SU-DHL-6 (cell line): ENCODE data around the gene LRIG1.

Experiments used
- H2AFZ ChIP-seq: fragments of 200-600 bp; sonication (generic); 2 replicates; pipeline ENCODE4 v1.6.1; 2014; ENCODE audit warnings: low read depth, mild to moderate bottlenecking, moderate library complexity, mixed read lengths, antibody characterized with exemption, low read length; ENCODE audit not compliant: severe bottlenecking
- H3F3A ChIP-seq: fragments of 200-600 bp; shearing (Covaris generic); 2 replicates; pipeline ENCODE4 v1.6.0; 2016; ENCODE audit warnings: antibody characterized with exemption, mild to moderate bottlenecking; ENCODE audit not compliant: insufficient read depth
- H3K27ac ChIP-seq: fragments of 200-600 bp; sonication (generic); 2 replicates; pipeline ENCODE4 v1.5.1; 2016; ENCODE audit warnings: low read depth, mild to moderate bottlenecking, low read length, moderate library complexity, mixed read lengths
- H3K27me3 ChIP-seq: fragments of 200-600 bp; sonication (generic), shearing (Covaris generic); 2 replicates; pipeline ENCODE4 v1.6.0; 2014; ENCODE audit warnings: mild to moderate bottlenecking, low read length
- H3K36me3 ChIP-seq: fragments of 200-600 bp; sonication (generic); 2 replicates; pipeline ENCODE4 v1.6.1; 2014; ENCODE audit warnings: mild to moderate bottlenecking, low read length, mixed read lengths
- H3K4me2 ChIP-seq: fragments of 300-600, 200-600 bp; shearing (Covaris generic), sonication (generic); 2 replicates; pipeline ENCODE4 v1.6.0; 2014; ENCODE audit warnings: low read length, low read depth, mild to moderate bottlenecking; ENCODE audit not compliant: poor library complexity, severe bottlenecking
- H3K4me3 ChIP-seq: fragments of 200-600 bp; sonication (generic); 2 replicates; pipeline ENCODE4 v1.5.1; 2014; ENCODE audit warnings: antibody characterized with exemption, low read length, mild to moderate bottlenecking, mixed read lengths; ENCODE audit not compliant: insufficient read depth, poor library complexity, severe bottlenecking
- H3K79me2 ChIP-seq: fragments of 200-600 bp; sonication (generic); 2 replicates; pipeline ENCODE4 v1.6.1; 2014; ENCODE audit warnings: mild to moderate bottlenecking, low read length, moderate library complexity; ENCODE audit not compliant: insufficient read depth
- H3K9ac ChIP-seq: fragments of 200-600 bp; sonication (generic); 2 replicates; pipeline ENCODE4 v1.7.0; 2014; ENCODE audit warnings: mild to moderate bottlenecking, low read length
- H3K9me2 ChIP-seq: fragments of 200-600 bp; sonication (generic); replicated peaks from 2 replicates; pipeline ENCODE4 v1.6.1; 2014; ENCODE audit warnings: low read length; ENCODE audit not compliant: insufficient read depth
- H3K9me3 ChIP-seq: fragments of 200-600 bp; sonication (generic); 2 replicates; pipeline ENCODE4 v1.6.1; 2014; ENCODE audit warnings: low read length, mixed read lengths; ENCODE audit not compliant: insufficient read depth
- H4K20me1 ChIP-seq: fragments of 200-600 bp; sonication (generic); 2 replicates; pipeline ENCODE4 v1.6.1; 2014; ENCODE audit warnings: low read depth, mild to moderate bottlenecking, antibody characterized with exemption, low read length, moderate library complexity, mixed read lengths
- CTCF ChIP-seq: fragments of 200-600 bp; sonication (generic); IDR thresholded peaks from one replicate; pipeline ENCODE4 v1.5.1; 2017; ENCODE audit warnings: antibody characterized with exemption, mild to moderate bottlenecking, low read length, moderate library complexity; ENCODE audit not compliant: insufficient read depth, poor library complexity, severe bottlenecking
- EZH2phosphoT487 ChIP-seq: fragments of 200-600 bp; sonication (generic), shearing (Covaris generic); conservative IDR thresholded peaks from 2 replicates; pipeline ENCODE4 v1.6.1; 2018; ENCODE audit warnings: mild to moderate bottlenecking, antibody characterized with exemption, low read length, moderate library complexity, mixed read lengths

The LRIG1 gene

GRCh38 chr3:66542153-66542552 is 41.3 kb upstream of the LRIG1 start:
- no peak for TF ChIP-seq EZH2phosphoT487
- TF ChIP-seq CTCF: no peak
- H3K36me3 ChIP-seq: no peaks in the 10 kb centered on the region
- H3K9me2 ChIP-seq: no peaks in the 10 kb centered on the region
- no peaks in the 10 kb centered on the region for H3K27me3 ChIP-seq
- H3K79me2 ChIP-seq: no peaks in the 10 kb centered on the region
- H3K9me3 ChIP-seq: no peaks in the 10 kb centered on the region
- no peak overlapping the region for H3K4me3 ChIP-seq
- H3F3A ChIP-seq: no peaks in the 10 kb centered on the region
- no peak overlapping the region for H3K9ac ChIP-seq
- no peak overlapping the region for H2AFZ ChIP-seq
- no peak overlapping the region for H3K4me2 ChIP-seq
- H4K20me1 ChIP-seq: no peaks in the 10 kb centered on the region
- no peak overlapping the region for H3K27ac ChIP-seq

GRCh38 chr3:66539466-66539989 is 38.7 kb upstream of the LRIG1 start:
- H3K9ac ChIP-seq: no peak overlapping the region
- TF ChIP-seq CTCF (no peak), EZH2phosphoT487 (no peak)
- no peak overlapping the region for H3K4me3 ChIP-seq
- H3K9me3 ChIP-seq: no peaks in the 10 kb centered on the region
- H3K4me2 ChIP-seq: no peak overlapping the region
- H3K27me3 ChIP-seq: no peaks in the 10 kb centered on the region
- H3K79me2 ChIP-seq: no peaks in the 10 kb centered on the region
- H3K27ac ChIP-seq: no peak overlapping the region
- H4K20me1 ChIP-seq: no peaks in the 10 kb centered on the region
- H2AFZ ChIP-seq: no peak overlapping the region
- no peaks in the 10 kb centered on the region for H3K9me2 ChIP-seq
- H3K36me3 ChIP-seq: no peaks in the 10 kb centered on the region
- no peaks in the 10 kb centered on the region for H3F3A ChIP-seq

DNA sequence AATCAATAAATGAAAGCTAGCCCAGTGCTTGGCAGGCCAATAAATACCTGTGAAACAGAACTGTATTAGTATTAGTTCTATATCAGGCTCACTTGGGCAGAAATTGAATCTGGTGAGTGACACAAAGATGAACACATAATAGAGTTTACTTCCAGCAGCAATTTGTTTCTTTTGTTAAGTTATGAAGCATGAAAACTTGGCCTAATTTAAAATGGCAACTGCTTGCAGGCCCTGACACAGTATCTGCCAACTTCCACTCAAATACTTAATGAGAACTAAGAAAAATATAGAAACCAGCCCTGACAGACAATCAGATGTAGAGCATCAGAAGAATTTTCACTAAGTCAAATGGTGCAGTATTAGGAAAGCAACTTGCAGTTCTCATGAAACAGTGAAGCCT is 37.6 kb upstream of the LRIG1 start:
- Histone ChIP-seq H2AFZ (no peak overlapping the region), H3K9me2 (no peaks in the 10 kb centered on the region), H3K4me3 (no peak overlapping the region), H3K4me2 (no peak overlapping the region), H3K79me2 (no peaks in the 10 kb centered on the region), H3K36me3 (no peaks in the 10 kb centered on the region), H3K9ac (no peak overlapping the region), H3K9me3 (no peaks in the 10 kb centered on the region), H3K27me3 (no peaks in the 10 kb centered on the region), H3K27ac (no peak overlapping the region), H3F3A (no peaks in the 10 kb centered on the region), H4K20me1 (no peaks in the 10 kb centered on the region)
- no peak for TF ChIP-seq CTCF
- TF ChIP-seq EZH2phosphoT487: no peak

- Histone ChIP-seq H3K79me2 (no peaks in the 10 kb centered on the region), H4K20me1 (no peaks in the 10 kb centered on the region), H3K9me2 (no peaks in the 10 kb centered on the region), H3K4me3 (no peak overlapping the region), H2AFZ (no peak overlapping the region), H3F3A (no peaks in the 10 kb centered on the region), H3K27me3 (no peaks in the 10 kb centered on the region), H3K27ac (no peak overlapping the region), H3K9me3 (no peaks in the 10 kb centered on the region), H3K36me3 (no peaks in the 10 kb centered on the region), H3K9ac (no peak overlapping the region), H3K4me2 (no peak overlapping the region)
- no peak for TF ChIP-seq EZH2phosphoT487
- TF ChIP-seq CTCF: no peak
Observed at GRCh38 chr3:66537735-66538134, 36.9 kb upstream of the LRIG1 start.
